ENCODE results near the gene EPHA3. TPM values are rescaled to one million over a fixed set of nuclear protein-coding genes. Genes with fewer than 3 reads are reported as not detected.

Gene EPHA3
- polyA plus RNA-seq, 1 donor from 2014 or later = 33.0 TPM

- TF ChIP-seq EP300 (conservative IDR thresholded peaks at IDR 0.05; ENCODE audit: poor library complexity, severe bottlenecking) (peak; percentile 92), CTCF (IDR thresholded peaks at IDR 0.05; ENCODE audit: poor library complexity, severe bottlenecking) (no peak), POLR2AphosphoS5 (IDR thresholded peaks at IDR 0.05) (peak; percentile 60), MXI1 (conservative IDR thresholded peaks at IDR 0.05; ENCODE audit: poor library complexity, severe bottlenecking) (no peak), REST (IDR thresholded peaks at IDR 0.05; ENCODE audit: borderline replicate concordance) (peak; percentile 53)
- Histone ChIP-seq H3K4me3 (ENCODE audit: low read length) (no peak overlapping the region), H3K79me2 (replicated peaks; ENCODE audit: insufficient read depth, low read length) (no peaks in the 10 kb centered on the region), H3K36me3 (ENCODE audit: insufficient read depth, low read length) (no peaks in the 10 kb centered on the region), H3K4me2 (ENCODE audit: low read length) (no peak overlapping the region), H3K9me2 (ENCODE audit: insufficient read depth, low read length) (no peaks in the 10 kb centered on the region), H3K27me3 (ENCODE audit: insufficient read depth, low read depth, low read length) (no peaks in the 10 kb centered on the region), H3F3A (ENCODE audit: insufficient read depth, low read length, poor library complexity, severe bottlenecking) (peaks cover 3% of the 10 kb centered on the region), H4K20me1 (ENCODE audit: insufficient read depth) (no peaks in the 10 kb centered on the region), H2AFZ (ENCODE audit: low read depth, low read length) (no peak overlapping the region), H3K9me3 (ENCODE audit: low read length) (no peaks in the 10 kb centered on the region), H3K27ac (ENCODE audit: low read length) (peak overlapping the region; percentile 41), H3K9ac (ENCODE audit: low read length) (no peak overlapping the region)
Observed at GRCh38 chr3:89276116-89276515, 168.7 kb downstream of the EPHA3 start.

- TF ChIP-seq REST (IDR thresholded peaks at IDR 0.05; ENCODE audit: borderline replicate concordance) (no peak), EZH2 (IDR thresholded peaks at IDR 0.05; ENCODE audit: borderline replicate concordance, insufficient read depth, low read length, poor library complexity, severe bottlenecking) (no peak), SMC3 (conservative IDR thresholded peaks at IDR 0.05; ENCODE audit: poor library complexity) (no peak), RAD21 (conservative IDR thresholded peaks at IDR 0.05) (no peak), POLR2AphosphoS5 (IDR thresholded peaks at IDR 0.05) (no peak), MXI1 (conservative IDR thresholded peaks at IDR 0.05; ENCODE audit: poor library complexity, severe bottlenecking) (no peak), CTCF (IDR thresholded peaks at IDR 0.05; ENCODE audit: poor library complexity, severe bottlenecking) (no peak), EP300 (conservative IDR thresholded peaks at IDR 0.05; ENCODE audit: poor library complexity, severe bottlenecking) (no peak)
- H3F3A ChIP-seq (ENCODE audit: insufficient read depth, low read length, poor library complexity, severe bottlenecking) = peaks cover 3% of the 10 kb centered on the region
- H3K36me3 ChIP-seq (ENCODE audit: insufficient read depth, low read length) = no peaks in the 10 kb centered on the region
- H3K4me3 ChIP-seq (ENCODE audit: low read length) = no peak overlapping the region
- H3K9ac ChIP-seq (ENCODE audit: low read length) = no peak overlapping the region
- H3K27me3 ChIP-seq (ENCODE audit: insufficient read depth, low read depth, low read length) = no peaks in the 10 kb centered on the region
- H3K27ac ChIP-seq (ENCODE audit: low read length) = no peak overlapping the region
- H3K4me2 ChIP-seq (ENCODE audit: low read length) = no peak overlapping the region
- H2AFZ ChIP-seq (ENCODE audit: low read depth, low read length) = no peak overlapping the region
- H3K9me3 ChIP-seq (ENCODE audit: low read length) = no peaks in the 10 kb centered on the region
- H4K20me1 ChIP-seq (ENCODE audit: insufficient read depth) = no peaks in the 10 kb centered on the region
- no peaks in the 10 kb centered on the region for H3K9me2 ChIP-seq (ENCODE audit: insufficient read depth, low read length)
- no peaks in the 10 kb centered on the region for H3K79me2 ChIP-seq (replicated peaks; ENCODE audit: insufficient read depth, low read length)
Observed at GRCh38 chr3:89278302-89279025, 171.0 kb downstream of the EPHA3 start.
